Superior temporal gyrus (tissue), 1 donor: ENCODE measurements around the gene GRB7.

Source experiments
- DNase-seq: peaks from one replicate; pipeline ENCODE4 v3.0.0-alpha.2; 2016; ENCODE audit errors: extremely low spot score

The GRB7 gene

DNA sequence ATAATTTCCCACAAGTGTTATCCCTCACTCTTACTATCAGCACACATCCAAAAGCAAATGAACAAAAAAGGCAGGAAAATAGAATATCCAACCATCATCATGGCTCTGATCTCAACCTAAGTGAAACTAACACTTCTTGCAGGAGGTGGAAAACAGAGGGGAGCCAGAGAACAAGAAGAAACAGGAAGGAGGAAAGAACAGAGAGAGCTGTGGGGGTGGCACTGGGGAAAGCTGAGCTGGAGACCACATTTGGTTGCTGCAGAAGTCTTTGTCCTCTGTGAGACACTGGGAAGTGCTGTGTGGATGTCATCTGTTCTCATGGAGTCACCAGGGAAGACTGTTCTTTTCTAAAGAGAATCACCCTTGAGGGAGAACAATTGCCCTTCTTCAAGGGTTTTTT is 34.7 kb downstream of the GRB7 start:
- DNase-seq: peak; percentile 46

- peak; percentile 26 for DNase-seq
These were observed 35.5 kb downstream of the GRB7 start for GRCh38 chr17:39772987-39773934.

- DNase-seq: no peak
These were observed 36.3 kb downstream of the GRB7 start for GRCh38 chr17:39774047-39774446.

DNA sequence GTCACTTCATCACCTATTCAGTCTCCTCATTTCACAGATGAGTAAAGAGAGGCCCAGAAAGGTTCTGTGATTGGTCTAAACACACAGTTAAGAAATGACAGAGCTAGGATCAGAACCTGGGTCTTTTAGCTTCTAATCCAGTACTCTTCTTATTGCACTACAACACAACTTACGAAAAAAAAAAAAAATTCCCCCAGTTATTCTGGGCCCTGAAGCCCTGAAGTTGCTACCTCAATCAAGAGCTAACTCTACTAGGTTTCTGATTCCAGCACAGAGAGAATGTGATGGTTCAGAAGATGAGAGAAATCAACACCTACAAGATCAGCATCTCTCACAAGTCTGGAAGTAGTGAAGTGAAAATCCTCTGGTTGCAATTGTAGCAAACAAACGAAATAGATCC is 37.3 kb downstream of the GRB7 start:
- no peak for DNase-seq

- no peak for DNase-seq
These were observed 38.5 kb downstream of the GRB7 start for GRCh38 chr17:39776252-39776651.

GRCh38 chr17:39777534-39778365 is 40.0 kb downstream of the GRB7 start:
- no peak for DNase-seq

DNA sequence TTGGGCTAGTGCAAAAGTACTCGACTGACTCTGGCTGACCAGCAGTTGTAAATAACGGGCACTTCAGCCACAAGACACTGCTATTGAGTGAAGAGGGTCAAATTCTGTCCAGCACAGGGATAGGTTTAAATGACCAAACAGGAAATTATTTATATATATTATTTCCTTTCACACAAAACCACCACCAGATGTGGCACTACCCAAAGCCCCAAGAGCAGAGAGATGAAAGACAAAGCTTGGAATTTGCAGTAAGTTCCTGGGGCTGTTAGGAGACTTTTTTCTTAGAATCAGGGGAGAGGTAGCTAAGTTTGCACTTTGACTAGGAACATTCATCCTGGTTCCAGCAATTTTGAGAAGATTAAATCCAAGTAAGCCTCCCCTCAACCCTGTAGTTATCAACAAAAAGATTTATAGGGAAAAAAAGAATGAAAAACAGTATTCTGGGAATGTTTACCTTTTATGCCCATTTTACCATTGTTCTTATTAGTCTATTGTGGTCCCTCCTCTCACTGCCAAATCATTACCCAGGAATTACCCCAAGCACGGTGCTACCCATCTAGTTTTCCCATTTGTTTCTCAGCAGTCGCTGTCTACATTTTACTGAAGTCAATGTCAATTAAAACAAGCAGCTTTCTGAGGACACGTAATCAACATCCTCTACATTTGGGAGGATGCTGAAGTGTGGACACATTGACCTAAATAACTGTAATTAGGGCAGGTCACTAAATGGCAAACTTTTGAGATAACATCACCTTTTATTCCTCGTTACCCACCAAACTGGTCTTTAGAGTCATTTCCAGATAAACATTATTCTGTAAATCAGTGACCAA is 43.5 kb downstream of the GRB7 start:
- no peak for DNase-seq

DNA sequence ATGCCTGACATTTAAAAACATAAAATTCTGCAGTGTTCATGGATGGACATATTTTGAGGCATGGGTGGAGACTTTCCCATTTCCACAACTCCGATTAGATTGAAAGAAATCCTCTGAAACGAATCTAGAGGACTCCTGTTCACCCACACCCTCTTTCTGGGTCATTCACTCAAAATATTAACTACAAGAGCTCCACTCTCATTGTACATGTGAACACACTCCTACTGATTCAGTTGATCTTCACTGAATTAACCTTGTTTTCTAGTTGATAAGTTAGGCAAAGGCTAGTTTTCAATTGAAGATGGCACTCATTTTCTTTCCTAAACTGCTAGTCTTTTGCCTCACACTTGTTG is 44.1 kb downstream of the GRB7 start:
- DNase-seq: no peak

DNA sequence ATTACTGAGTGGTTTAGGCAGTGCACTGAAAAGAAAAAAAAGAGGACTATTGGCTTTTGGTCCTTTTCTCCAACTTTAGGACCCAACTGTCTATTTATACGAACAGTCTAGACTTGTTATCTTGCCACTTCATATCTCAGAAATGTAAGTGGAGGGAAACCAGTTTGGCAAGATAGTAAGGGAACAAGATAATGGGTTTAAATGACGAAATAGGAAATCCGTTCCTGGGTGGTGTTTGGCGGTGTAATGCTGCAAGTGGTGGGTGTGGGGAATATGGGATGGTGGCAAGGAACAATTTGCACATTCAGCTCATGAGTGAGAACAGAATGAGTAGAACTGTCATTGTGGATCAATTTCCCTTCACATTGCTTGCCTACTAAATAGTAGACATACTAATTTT is 44.7 kb downstream of the GRB7 start:
- DNase-seq: no peak

GRCh38 chr17:39782980-39783379 is 45.2 kb downstream of the GRB7 start:
- no peak for DNase-seq

DNA sequence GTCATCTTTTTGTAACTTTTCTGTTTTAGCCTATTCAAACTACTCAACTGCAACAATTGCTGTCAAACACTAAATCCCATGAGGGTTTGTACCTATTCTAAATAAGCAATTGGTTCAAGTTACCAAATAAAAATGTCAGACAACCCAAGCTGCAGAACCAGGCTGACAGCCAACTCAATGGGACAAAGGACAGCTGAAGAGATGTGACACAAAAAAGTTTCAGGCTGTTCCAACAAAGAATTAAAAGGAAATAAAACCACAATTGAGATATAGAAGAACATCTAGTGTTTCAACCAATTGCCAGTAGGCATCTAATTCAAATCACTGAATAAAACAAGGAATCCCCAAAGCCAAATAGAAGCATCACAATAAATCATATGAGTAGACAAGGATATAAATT is 49.3 kb downstream of the GRB7 start:
- no peak for DNase-seq

DNA sequence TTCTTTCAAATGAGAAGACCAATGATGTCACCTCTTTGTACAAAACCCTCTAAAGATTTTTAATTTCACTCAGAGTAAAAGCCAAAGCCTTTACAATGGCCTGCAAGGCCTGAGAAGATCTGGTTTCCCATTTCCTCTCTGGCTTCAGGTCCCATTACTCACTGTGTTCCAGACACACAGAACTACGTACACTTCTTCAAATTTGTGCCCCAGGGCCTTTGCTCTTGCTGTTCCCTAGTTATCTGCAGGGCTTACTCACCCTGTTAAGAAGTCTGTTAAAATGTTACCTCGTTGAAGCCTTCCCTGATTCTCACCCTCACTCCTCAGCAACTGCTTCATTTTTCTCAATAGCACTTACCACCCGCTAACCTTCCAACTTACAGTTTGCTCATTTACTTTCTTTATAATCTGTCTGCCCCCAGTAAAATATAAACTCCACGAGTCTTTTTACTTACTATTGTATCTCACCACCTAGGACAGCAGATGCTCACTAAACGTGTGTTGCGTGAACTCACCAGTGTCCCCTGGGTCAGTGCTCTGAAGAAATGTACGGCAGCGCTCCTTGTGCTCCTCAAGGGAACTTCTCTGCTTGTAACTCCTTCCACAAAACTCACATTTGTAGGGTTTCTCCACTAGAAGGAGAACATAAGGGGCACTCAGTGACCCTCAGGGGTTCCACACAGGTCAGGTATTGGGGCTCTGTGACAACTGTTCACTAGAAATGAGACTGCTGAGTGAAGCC is 50.2 kb downstream of the GRB7 start:
- DNase-seq: no peak

DNA sequence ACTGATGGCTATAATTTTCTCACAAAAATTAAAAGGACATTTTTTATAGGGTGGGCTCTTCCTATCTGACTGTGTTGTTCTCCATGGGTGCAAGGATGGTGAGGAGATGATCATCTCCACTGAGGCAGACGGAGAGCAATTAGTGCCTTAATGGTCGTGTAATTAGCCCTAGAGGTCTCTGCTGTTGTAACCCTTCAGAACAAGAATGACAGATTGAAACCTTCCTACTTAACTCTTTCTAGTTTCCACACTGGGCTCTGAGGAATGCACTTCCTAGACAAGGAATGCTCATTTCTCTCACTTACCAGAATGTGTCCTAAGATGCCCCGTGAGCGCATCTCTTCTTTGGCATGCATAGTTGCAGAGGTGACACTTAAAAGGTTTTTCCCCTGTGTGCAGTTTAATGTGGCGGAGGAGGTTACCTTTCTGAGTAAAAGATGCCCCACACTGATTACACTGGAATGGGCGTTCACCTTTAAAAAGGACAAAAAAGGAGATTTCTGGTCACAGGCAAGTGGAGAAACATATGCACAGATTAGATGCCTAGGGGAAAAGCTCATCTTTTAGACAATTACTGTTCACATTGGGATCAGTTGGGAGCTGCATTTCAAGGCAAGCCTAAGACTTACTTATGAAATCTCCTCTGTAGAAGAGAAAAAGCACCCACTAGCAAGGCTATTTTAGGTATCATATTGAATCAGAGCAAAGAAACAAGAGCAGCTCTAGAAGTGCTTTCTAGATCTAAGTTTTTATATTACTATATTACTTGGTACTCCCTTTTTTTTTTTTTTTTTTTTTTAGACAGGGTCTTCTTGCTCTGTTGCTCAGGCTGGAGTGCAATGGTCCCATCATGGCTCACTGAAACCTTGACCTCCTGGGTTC is 53.6 kb downstream of the GRB7 start:
- DNase-seq: peak; percentile 36

DNA sequence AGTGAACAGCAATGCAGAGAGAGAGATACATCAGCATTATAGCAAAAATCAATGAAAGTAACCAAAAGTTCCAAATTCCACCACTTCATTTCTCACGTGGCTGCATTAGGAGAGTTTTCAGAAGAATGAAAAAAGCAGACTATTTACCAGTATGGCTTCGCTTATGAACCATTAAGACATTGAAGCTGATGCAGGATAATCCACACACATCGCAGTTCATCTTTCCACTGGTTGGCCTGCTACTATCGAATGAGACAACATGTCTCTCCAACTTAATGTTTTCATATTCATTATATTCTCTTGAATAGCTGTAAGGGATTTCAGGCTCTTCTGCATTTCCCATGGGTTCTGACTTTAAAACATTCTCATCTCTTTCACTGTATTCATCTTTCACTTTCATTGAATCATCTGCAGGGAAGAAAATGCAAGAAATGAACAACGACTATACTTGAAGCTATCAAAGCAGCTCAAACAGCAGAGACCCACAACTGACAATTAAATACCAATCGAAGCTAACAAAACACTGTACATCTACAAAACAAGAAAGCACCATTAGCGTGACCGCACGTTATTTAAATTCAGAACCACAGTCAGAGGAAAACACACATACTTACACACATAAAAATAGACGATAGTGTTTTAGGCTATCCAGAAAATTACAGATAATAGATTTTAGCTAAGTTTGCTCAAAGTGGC is 54.9 kb downstream of the GRB7 start:
- no peak for DNase-seq

GRCh38 chr17:39793301-39793872 is 55.6 kb downstream of the GRB7 start:
- DNase-seq: no peak

GRCh38 chr17:39794249-39794970 is 56.7 kb downstream of the GRB7 start:
- DNase-seq: no peak
